ENCODE data around the gene RFT1.

Gene RFT1

GRCh38 chr3:53149006-53149690 is 18.9 kb upstream of the RFT1 start:
- DNase-seq (ENCODE audit: low spot score): no peak

GRCh38 chr3:53147903-53148400 is 17.7 kb upstream of the RFT1 start:
- DNase-seq (ENCODE audit: low spot score): no peak

- DNase-seq (ENCODE audit: low spot score): no peak
Measured at GRCh38 chr3:53147151-53147902, 17.1 kb upstream of the RFT1 start.

GRCh38 chr3:53146319-53146891 is 16.2 kb upstream of the RFT1 start:
- DNase-seq (ENCODE audit: low spot score): no peak

- DNase-seq (ENCODE audit: low spot score): no peak
Measured at GRCh38 chr3:53145713-53146080, 15.5 kb upstream of the RFT1 start.

- no peak for DNase-seq (ENCODE audit: low spot score)
Measured at GRCh38 chr3:53144862-53145712, 14.9 kb upstream of the RFT1 start.

GRCh38 chr3:53144446-53144845 is 14.2 kb upstream of the RFT1 start:
- DNase-seq (ENCODE audit: low spot score): no peak

- DNase-seq (ENCODE audit: low spot score): no peak
Measured at GRCh38 chr3:53142986-53143385, 12.8 kb upstream of the RFT1 start.

GRCh38 chr3:53140847-53141845 is 10.9 kb upstream of the RFT1 start:
- peak; percentile 88 for DNase-seq (ENCODE audit: low spot score)

- peak; percentile 75 for DNase-seq (ENCODE audit: low spot score)
Measured at GRCh38 chr3:53139906-53140846, 9.9 kb upstream of the RFT1 start.

- no peak for DNase-seq (ENCODE audit: low spot score)
Measured at GRCh38 chr3:53137835-53138446, 7.7 kb upstream of the RFT1 start.

GRCh38 chr3:53137221-53137620 is 7.0 kb upstream of the RFT1 start:
- no peak for DNase-seq (ENCODE audit: low spot score)

- DNase-seq (ENCODE audit: low spot score): peak; percentile 87
Measured at GRCh38 chr3:53134631-53135232, 4.5 kb upstream of the RFT1 start.

GRCh38 chr3:53132347-53132746 is 2.1 kb upstream of the RFT1 start:
- DNase-seq (ENCODE audit: low spot score): no peak

- DNase-seq (ENCODE audit: low spot score): no peak
Measured at GRCh38 chr3:53131096-53131495, 861 bp upstream of the RFT1 start.

GRCh38 chr3:53129344-53129743 is 891 bp downstream of the RFT1 start:
- no peak for DNase-seq (ENCODE audit: low spot score)

GRCh38 chr3:53126601-53127000 is 3.6 kb downstream of the RFT1 start:
- DNase-seq (ENCODE audit: low spot score): no peak

GRCh38 chr3:53123953-53124352 is 6.3 kb downstream of the RFT1 start:
- DNase-seq (ENCODE audit: low spot score): no peak

- no peak for DNase-seq (ENCODE audit: low spot score)
Measured at GRCh38 chr3:53123510-53123909, 6.7 kb downstream of the RFT1 start.

Measured in hepatic stellate cell (primary cell).